Measurements from ENCODE around the gene EXOSC10. TPM values are rescaled to one million over a fixed set of nuclear protein-coding genes. Genes with fewer than 3 reads are reported as not detected.
"Not testable (repeated sequence)": the region's sequence is repeated elsewhere in the genome, so short reads cannot be mapped to it uniquely, and the experiment has no call there.

The EXOSC10 gene
- total RNA-seq, 2 experiments from 2014 or later = 57.9 to 59.3 TPM

DNA sequence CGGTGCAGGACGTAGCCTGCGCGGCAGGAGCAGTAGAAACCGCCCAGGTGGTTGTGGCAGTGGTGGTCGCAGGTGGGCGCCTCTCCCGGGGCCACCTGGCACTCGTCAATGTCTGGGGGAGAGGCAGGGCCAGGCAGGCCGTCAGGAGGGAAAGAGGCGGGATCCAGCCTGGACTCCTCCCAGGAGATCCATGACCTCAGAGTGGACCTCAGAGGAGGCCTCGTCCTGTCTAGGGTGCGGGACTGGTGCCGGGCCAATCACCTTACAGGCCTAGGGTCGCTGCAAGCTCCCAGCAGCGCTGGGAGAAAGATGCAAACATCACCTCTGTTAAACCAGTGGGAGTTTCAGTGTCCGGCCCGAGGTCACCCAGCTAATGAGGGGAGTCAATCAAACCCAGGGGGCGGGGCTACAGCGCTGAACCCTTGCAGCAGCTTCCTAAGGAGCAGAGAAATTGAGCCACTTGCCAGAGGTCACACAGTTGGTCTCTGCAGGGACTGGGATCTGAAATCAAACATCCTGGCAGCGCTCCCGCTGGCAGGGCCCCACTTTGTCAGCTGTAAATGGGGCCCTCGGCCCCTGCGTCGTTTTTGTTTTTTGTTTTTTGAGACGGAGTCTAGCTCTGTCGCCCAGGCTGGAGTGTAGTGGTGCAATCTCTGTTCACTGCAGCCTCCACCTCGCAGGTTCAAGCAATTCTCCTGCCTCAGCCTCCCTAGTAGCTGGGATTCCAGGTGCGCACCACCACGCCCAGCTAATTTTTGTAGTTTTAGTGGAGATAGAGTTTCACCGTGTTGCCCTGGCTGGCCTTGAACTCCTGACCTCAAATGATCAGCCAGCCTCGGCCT, 54.0 kb downstream of the EXOSC10 start:
- Mint-ChIP-seq H3K27me3 (ENCODE audit: low read depth) (no peaks in the 10 kb centered on the region), H3K27ac (no peak overlapping the region), H3K36me3 (ENCODE audit: low read depth) (no peaks in the 10 kb centered on the region), H3K9me3 (no peaks in the 10 kb centered on the region), H3K4me3 (no peak overlapping the region), H3K4me1 (ENCODE audit: low read depth) (no peaks in the 10 kb centered on the region)
- CTCF ChIA-PET = no interaction called here
- no peak for DNase-seq
- intact Hi-C loops (cut with micrococcal nuclease) = no loop called here

GRCh38 chr1:11044849-11045427, 54.7 kb downstream of the EXOSC10 start:
- H3K4me3 Mint-ChIP-seq = no peak overlapping the region
- no peak overlapping the region for H3K27ac Mint-ChIP-seq
- H3K4me1 Mint-ChIP-seq (ENCODE audit: low read depth) = no peaks in the 10 kb centered on the region
- H3K36me3 Mint-ChIP-seq (ENCODE audit: low read depth) = no peaks in the 10 kb centered on the region
- CTCF ChIA-PET = no interaction called here
- H3K9me3 Mint-ChIP-seq = no peaks in the 10 kb centered on the region
- H3K27me3 Mint-ChIP-seq (ENCODE audit: low read depth) = no peaks in the 10 kb centered on the region
- DNase-seq = no peak
- intact Hi-C loops (cut with micrococcal nuclease) = no loop called here

GRCh38 chr1:11044086-11044848, 55.4 kb downstream of the EXOSC10 start:
- H3K27ac Mint-ChIP-seq = no peak overlapping the region
- no peak overlapping the region for H3K4me3 Mint-ChIP-seq
- no peaks in the 10 kb centered on the region for H3K4me1 Mint-ChIP-seq (ENCODE audit: low read depth)
- H3K27me3 Mint-ChIP-seq (ENCODE audit: low read depth) = no peaks in the 10 kb centered on the region
- no peaks in the 10 kb centered on the region for H3K36me3 Mint-ChIP-seq (ENCODE audit: low read depth)
- intact Hi-C loops (cut with micrococcal nuclease) = no loop called here
- no peaks in the 10 kb centered on the region for H3K9me3 Mint-ChIP-seq
- DNase-seq = no peak
- CTCF ChIA-PET = no interaction called here

DNA sequence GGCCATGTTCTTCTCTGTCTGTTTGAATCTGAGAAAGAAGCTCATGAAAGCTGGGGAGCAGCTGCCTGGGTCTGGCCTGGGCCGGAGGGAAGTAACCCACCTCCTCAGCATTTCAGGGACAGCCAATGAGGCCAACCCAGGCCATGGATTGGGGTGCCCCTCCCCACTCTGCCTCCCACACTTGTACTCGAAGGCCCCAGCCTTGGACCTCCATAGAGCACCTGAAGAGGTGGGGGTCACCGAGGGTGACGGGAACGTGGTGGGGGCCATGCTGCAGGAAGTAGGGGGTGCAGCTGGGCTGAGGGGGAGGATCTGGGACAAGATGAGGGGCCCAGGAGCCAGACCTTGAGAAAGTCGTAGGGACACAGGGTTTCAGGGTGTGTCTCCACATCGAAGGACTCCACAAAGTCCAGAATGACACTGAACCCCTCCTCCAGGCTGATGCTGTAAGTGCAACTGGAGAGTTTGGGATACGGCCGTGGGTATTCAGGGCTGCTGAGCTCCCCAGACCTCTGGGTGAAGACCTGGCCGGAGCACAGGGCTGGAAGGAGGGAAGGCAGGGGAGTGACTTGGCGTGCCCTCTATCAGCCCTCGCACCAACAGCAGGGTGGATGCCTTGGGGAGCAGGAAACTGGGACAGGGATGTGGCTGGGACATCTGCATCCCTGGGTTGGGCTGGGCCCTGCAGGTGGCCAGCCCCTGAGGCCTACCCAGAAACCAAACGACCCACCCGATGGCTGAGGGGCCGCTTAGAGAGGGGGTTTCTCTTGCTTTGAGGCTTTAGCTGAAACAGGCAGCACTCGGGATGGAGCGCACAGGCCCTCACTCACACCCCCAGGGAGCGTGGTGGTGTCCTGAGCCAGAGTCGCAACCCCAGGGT, 56.4 kb downstream of the EXOSC10 start:
- H3K27ac Mint-ChIP-seq = no peak overlapping the region
- H3K36me3 Mint-ChIP-seq (ENCODE audit: low read depth) = no peaks in the 10 kb centered on the region
- no peaks in the 10 kb centered on the region for H3K9me3 Mint-ChIP-seq
- intact Hi-C loops (cut with micrococcal nuclease) = no loop called here
- no peak overlapping the region for H3K4me3 Mint-ChIP-seq
- no peaks in the 10 kb centered on the region for H3K27me3 Mint-ChIP-seq (ENCODE audit: low read depth)
- DNase-seq = no peak
- H3K4me1 Mint-ChIP-seq (ENCODE audit: low read depth) = no peaks in the 10 kb centered on the region
- CTCF ChIA-PET = interaction anchor here (1.0 kb wide), 1 partner anchor 17 kb away, joined by 3 read pairs; no protein-coding TSS in a partner anchor

DNA sequence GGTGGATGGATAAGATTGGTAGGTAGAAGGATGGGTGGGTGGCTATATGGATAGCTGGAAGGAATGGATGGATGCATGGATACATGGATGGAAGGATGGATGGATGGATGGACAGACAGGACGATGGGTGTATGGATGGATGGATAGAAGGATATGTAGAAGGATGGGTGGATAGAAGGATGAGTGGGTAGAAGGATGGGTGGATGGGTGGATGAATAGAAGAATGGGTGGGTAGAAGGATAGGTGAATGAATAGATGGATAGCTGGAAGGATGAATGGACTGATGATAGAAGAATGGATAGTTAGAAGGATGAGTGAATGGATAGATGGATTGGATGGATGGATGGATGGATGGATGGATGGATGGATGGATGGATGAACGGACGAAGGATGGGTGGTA, 57.6 kb downstream of the EXOSC10 start:
- peaks cover 6% of the 10 kb centered on the region for H3K4me1 Mint-ChIP-seq (ENCODE audit: low read depth)
- no peaks in the 10 kb centered on the region for H3K9me3 Mint-ChIP-seq
- H3K27ac Mint-ChIP-seq = no peak overlapping the region
- H3K36me3 Mint-ChIP-seq (ENCODE audit: low read depth) = no peaks in the 10 kb centered on the region
- no peak for DNase-seq
- H3K4me3 Mint-ChIP-seq = no peak overlapping the region
- intact Hi-C loops (cut with micrococcal nuclease) = no loop called here
- CTCF ChIA-PET = interaction anchor here (1.0 kb wide), 1 partner anchor 18 kb away, joined by 3 read pairs; no protein-coding TSS in a partner anchor
- no peaks in the 10 kb centered on the region for H3K27me3 Mint-ChIP-seq (ENCODE audit: low read depth)

DNA sequence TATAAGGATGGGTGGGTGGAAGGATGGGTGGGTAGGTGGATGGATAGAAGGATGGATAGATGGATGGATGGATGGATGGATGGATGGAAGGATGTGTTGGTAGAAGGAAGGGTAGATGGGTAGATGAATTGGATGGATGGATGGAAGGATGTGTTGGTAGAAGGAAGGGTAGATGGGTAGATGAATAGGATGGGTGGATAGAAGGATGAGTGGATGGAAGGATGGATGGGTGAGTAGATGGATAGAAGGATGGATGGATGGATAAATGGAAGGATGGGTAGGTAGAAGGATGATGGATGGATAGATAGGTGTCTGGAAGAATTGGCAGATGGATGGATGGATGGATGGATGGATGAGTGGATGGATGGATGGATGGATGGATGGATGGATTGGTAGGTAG, 58.6 kb downstream of the EXOSC10 start:
- H3K36me3 Mint-ChIP-seq (ENCODE audit: low read depth) = no peaks in the 10 kb centered on the region
- no peak overlapping the region for H3K27ac Mint-ChIP-seq
- H3K9me3 Mint-ChIP-seq = no peaks in the 10 kb centered on the region
- CTCF ChIA-PET = no interaction called here
- no peak for DNase-seq
- H3K4me3 Mint-ChIP-seq = no peak overlapping the region
- H3K4me1 Mint-ChIP-seq (ENCODE audit: low read depth) = peaks cover 6% of the 10 kb centered on the region
- intact Hi-C loops (cut with micrococcal nuclease) = no loop called here
- H3K27me3 Mint-ChIP-seq (ENCODE audit: low read depth) = no peaks in the 10 kb centered on the region

- H3K9me3 Mint-ChIP-seq; intact Hi-C loops (cut with micrococcal nuclease); H3K27ac Mint-ChIP-seq; H3K4me1 Mint-ChIP-seq (ENCODE audit: low read depth); DNase-seq; H3K4me3 Mint-ChIP-seq; H3K36me3 Mint-ChIP-seq (ENCODE audit: low read depth); H3K27me3 Mint-ChIP-seq (ENCODE audit: low read depth): not testable (repeated sequence)
- CTCF ChIA-PET = interaction anchor here (5.0 kb wide), 1 partner anchor 603 kb away, joined by 67 read pairs; no protein-coding TSS in a partner anchor
Observed at GRCh38 chr1:11040105-11040429, 59.6 kb downstream of the EXOSC10 start.

GRCh38 chr1:11039351-11040104, 60.1 kb downstream of the EXOSC10 start:
- H3K27ac Mint-ChIP-seq = no peak overlapping the region
- no peaks in the 10 kb centered on the region for H3K27me3 Mint-ChIP-seq (ENCODE audit: low read depth)
- intact Hi-C loops (cut with micrococcal nuclease) = no loop called here
- no peaks in the 10 kb centered on the region for H3K36me3 Mint-ChIP-seq (ENCODE audit: low read depth)
- H3K9me3 Mint-ChIP-seq = no peaks in the 10 kb centered on the region
- no peak overlapping the region for H3K4me3 Mint-ChIP-seq
- DNase-seq = no peak
- CTCF ChIA-PET = interaction anchor here (0.6 to 5.0 kb wide), 5 partner anchors 78 to 611 kb away, joined by 3 to 67 read pairs (median 10); no protein-coding TSS in a partner anchor
- H3K4me1 Mint-ChIP-seq (ENCODE audit: low read depth) = peaks cover 6% of the 10 kb centered on the region

DNA sequence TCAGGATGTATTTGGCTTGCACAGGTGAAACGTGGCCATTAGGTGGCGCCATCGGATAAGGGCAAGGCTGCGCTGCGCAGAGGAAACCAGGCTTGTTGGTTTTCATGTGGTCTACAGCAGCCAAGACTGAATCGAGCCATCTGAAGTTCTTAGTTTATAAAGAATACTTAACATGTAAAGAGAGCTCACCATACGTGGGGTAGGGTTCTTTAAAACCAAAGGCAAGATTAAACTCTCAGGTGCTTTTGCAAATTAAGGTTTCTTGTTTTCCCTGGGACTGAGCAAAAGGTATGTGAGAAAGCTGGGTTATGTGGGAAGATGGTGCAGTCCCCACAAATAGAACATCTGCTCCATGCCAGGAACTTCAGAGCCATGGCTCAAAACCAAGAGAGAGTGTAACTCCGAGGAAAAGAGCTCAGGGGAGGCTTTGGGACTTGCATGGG, 61.9 kb downstream of the EXOSC10 start:
- Mint-ChIP-seq H3K4me3 (no peak overlapping the region), H3K9me3 (no peaks in the 10 kb centered on the region), H3K36me3 (ENCODE audit: low read depth) (no peaks in the 10 kb centered on the region), H3K27ac (no peak overlapping the region), H3K4me1 (ENCODE audit: low read depth) (peaks cover 6% of the 10 kb centered on the region), H3K27me3 (ENCODE audit: low read depth) (no peaks in the 10 kb centered on the region)
- intact Hi-C loops (cut with micrococcal nuclease) = loop anchor here (1.0 kb wide), 2 partner anchors 23 to 605 kb away; partner anchors contain the start of gene SRM
- DNase-seq = peak; percentile 94
- CTCF ChIA-PET = interaction anchor here (0.5 to 5.0 kb wide), 61 partner anchors 9 to 768 kb away, joined by 3 to 67 read pairs (median 4); partner anchors contain the start of genes ANGPTL7, CLCN6, EXOSC10 and MASP2

DNA sequence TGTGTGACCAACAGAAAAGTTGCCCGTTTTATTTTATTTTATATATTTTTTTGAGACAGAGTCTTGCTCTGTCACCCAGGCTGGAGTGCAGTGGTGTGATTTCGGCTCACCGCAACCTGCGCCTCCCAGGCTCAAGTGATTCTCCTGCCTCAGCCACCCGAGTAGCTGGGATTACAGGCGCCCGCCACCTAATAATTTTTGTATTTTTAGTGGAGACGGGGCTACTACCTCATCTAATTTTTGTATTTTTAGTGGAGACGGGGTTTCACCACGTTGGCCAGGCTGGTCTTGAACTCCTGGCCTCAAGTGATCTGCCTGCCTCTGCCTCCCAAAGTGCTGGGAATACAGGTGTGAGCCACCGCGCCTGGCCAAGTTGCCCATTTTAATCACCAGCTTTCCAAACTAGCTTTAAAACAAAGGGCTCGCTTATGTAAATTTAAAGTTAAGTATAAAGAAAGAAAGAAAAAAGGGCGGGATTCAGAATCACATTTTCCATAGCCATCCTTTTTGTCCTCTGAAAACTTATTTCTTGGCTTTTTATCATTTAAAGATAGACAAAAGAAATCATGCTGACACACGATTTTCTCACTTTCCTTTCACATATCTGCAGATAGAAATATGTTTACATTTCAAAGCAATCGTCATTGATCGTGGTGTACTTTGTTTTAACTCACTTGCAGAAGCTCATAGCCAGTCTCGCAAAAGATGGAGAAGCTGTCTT, 62.5 kb downstream of the EXOSC10 start:
- H3K4me1 Mint-ChIP-seq (ENCODE audit: low read depth); H3K36me3 Mint-ChIP-seq (ENCODE audit: low read depth); H3K9me3 Mint-ChIP-seq; H3K27ac Mint-ChIP-seq; H3K4me3 Mint-ChIP-seq; H3K27me3 Mint-ChIP-seq (ENCODE audit: low read depth); DNase-seq: not testable (repeated sequence)
- CTCF ChIA-PET = interaction anchor here (0.5 to 5.0 kb wide), 57 partner anchors 10 to 769 kb away, joined by 3 to 67 read pairs (median 5); partner anchors contain the start of genes ANGPTL7, CLCN6, EXOSC10 and MTHFR
- intact Hi-C loops (cut with micrococcal nuclease) = loop anchor here (1.0 kb wide), 2 partner anchors 23 to 605 kb away; partner anchors contain the start of gene SRM
